ENCODE data around the gene EZH1.

The EZH1 gene

GRCh38 chr17:42682722-42683403 lies 62.0 kb downstream of the EZH1 start:
- DNase-seq (ENCODE audit: low spot score) = peak; percentile 84

GRCh38 chr17:42681976-42682721 lies 62.7 kb downstream of the EZH1 start, which contains the start of gene CNTNAP1:
TSS of gene CNTNAP1 (plus strand) at chr17:42682531. CDS start at chr17:42682830, 299 bp downstream.
- DNase-seq (ENCODE audit: low spot score) = peak; percentile 86

GRCh38 chr17:42680331-42680808 lies 64.5 kb downstream of the EZH1 start:
- no peak for DNase-seq (ENCODE audit: low spot score)

GRCh38 chr17:42679492-42680330 lies 65.1 kb downstream of the EZH1 start:
- peak; percentile 88 for DNase-seq (ENCODE audit: low spot score)

- no peak for DNase-seq (ENCODE audit: low spot score)
These were observed 65.8 kb downstream of the EZH1 start for GRCh38 chr17:42678951-42679491.

GRCh38 chr17:42677921-42678781 lies 66.7 kb downstream of the EZH1 start:
- DNase-seq (ENCODE audit: low spot score) = peak; percentile 93

- peak; percentile 100 for DNase-seq (ENCODE audit: low spot score)
These were observed 67.6 kb downstream of the EZH1 start for GRCh38 chr17:42677012-42677857.

- no peak for DNase-seq (ENCODE audit: low spot score)
These were observed 68.3 kb downstream of the EZH1 start, which contains the start of gene PLEKHH3 for GRCh38 chr17:42676424-42677011. TSS of gene PLEKHH3 (minus strand) at chr17:42676994. CDS start at chr17:42676563, 431 bp downstream.

GRCh38 chr17:42675965-42676423 lies 68.8 kb downstream of the EZH1 start:
- DNase-seq (ENCODE audit: low spot score) = no peak

GRCh38 chr17:42675348-42675964 lies 69.4 kb downstream of the EZH1 start:
- no peak for DNase-seq (ENCODE audit: low spot score)

- DNase-seq (ENCODE audit: low spot score) = no peak
These were observed 70.0 kb downstream of the EZH1 start for GRCh38 chr17:42674755-42675347.

GRCh38 chr17:42673885-42674754 lies 70.7 kb downstream of the EZH1 start:
- no peak for DNase-seq (ENCODE audit: low spot score)

- DNase-seq (ENCODE audit: low spot score) = no peak
These were observed 71.5 kb downstream of the EZH1 start for GRCh38 chr17:42673266-42673884.

- no peak for DNase-seq (ENCODE audit: low spot score)
These were observed 72.8 kb downstream of the EZH1 start for GRCh38 chr17:42672038-42672437.

GRCh38 chr17:42670789-42671657 lies 73.8 kb downstream of the EZH1 start:
- DNase-seq (ENCODE audit: low spot score) = no peak
